ENCODE data around the gene MTRFR.

DNA sequence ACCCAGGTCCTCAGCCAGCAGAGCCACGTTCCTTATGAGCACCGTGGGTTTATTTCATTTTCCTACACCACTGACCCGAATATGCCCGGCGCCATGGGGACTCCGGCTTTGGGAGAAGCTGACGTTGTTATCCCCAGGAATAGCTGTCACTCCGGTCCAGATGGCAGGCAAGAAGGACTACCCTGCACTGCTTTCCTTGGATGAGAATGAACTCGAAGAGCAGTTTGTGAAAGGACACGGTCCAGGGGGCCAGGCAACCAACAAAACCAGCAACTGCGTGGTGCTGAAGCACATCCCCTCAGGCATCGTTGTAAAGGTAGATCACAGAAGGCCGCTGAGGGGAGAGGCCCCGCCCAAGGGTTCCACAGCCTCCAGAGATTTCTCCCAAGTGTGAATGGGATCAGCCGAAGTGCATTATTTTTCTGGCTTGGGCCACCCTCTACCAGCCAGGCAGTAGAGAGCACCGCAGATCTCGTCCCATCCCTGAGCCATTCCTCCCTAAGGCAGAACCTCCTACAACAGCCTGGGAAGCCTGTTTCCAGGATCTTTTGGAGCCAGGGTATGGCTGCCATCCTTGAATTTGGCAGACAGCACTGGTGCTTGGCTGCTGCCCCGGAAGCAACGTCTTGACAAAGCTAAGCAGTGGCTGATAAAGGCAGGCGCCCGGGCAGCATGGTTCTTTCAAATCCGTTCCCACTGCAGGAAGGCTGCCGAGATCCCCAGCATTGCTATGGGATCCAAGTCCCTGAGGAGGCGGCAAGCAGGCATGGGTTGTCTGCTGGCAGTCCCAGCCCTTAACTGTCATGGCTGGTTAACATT is 20.6 kb downstream of the MTRFR start:
- TF ChIP-seq, protein P1, sequence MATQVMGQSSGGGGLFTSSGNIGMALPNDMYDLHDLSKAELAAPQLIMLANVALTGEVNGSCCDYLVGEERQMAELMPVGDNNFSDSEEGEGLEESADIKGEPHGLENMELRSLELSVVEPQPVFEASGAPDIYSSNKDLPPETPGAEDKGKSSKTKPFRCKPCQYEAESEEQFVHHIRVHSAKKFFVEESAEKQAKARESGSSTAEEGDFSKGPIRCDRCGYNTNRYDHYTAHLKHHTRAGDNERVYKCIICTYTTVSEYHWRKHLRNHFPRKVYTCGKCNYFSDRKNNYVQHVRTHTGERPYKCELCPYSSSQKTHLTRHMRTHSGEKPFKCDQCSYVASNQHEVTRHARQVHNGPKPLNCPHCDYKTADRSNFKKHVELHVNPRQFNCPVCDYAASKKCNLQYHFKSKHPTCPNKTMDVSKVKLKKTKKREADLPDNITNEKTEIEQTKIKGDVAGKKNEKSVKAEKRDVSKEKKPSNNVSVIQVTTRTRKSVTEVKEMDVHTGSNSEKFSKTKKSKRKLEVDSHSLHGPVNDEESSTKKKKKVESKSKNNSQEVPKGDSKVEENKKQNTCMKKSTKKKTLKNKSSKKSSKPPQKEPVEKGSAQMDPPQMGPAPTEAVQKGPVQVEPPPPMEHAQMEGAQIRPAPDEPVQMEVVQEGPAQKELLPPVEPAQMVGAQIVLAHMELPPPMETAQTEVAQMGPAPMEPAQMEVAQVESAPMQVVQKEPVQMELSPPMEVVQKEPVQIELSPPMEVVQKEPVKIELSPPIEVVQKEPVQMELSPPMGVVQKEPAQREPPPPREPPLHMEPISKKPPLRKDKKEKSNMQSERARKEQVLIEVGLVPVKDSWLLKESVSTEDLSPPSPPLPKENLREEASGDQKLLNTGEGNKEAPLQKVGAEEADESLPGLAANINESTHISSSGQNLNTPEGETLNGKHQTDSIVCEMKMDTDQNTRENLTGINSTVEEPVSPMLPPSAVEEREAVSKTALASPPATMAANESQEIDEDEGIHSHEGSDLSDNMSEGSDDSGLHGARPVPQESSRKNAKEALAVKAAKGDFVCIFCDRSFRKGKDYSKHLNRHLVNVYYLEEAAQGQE (IDR thresholded peaks at IDR 0.05; ENCODE audit: insufficient read depth in 1 of 2, low read depth in 2 of 2, low read length in 2 of 2): no peak
- TF ChIP-seq POLR2AphosphoS5 (IDR thresholded peaks at IDR 0.05; ENCODE audit: low read depth, low read length): no peak
- TF ChIP-seq SIN3A (IDR thresholded peaks at IDR 0.05; ENCODE audit: borderline replicate concordance, insufficient read depth, low read length): no peak
- no peak for TF ChIP-seq FOXP2 (optimal IDR thresholded peaks at IDR 0.05; ENCODE audit: borderline replicate concordance, extremely low read depth, extremely low read length, insufficient read depth)

Data from PFSK-1 (cell line).